ENCODE measurements around the gene MMP1. TPM values are rescaled to one million over a fixed set of nuclear protein-coding genes. Genes with fewer than 3 reads are reported as not detected.
"Not testable (repeated sequence)": the region's sequence is repeated elsewhere in the genome, so short reads cannot be mapped to it uniquely, and the experiment has no call there.

MMP1 gene
- total and polyA plus RNA-seq, 4 donors: 0.10 to 0.52 TPM; not detected in 2

- Histone ChIP-seq H3K27me3 (ENCODE audit: control insufficient read depth in 1 of 2, insufficient read depth in 2 of 2, low read length in 1 of 2) (peaks cover 0 to 2% of the 10 kb centered on the region in 2 donors), H3K4me3 (ENCODE audit: low read length in 2 of 2) (no peak overlapping the region), H3K36me3 (ENCODE audit: control insufficient read depth in 1 of 2, insufficient read depth in 2 of 2, low read length in 1 of 2) (no peaks in the 10 kb centered on the region), H3K4me1 (ENCODE audit: control insufficient read depth in 1 of 2, insufficient read depth in 2 of 2, low read length in 2 of 2) (no peaks in the 10 kb centered on the region), H3K27ac (ENCODE audit: low read depth in 1 of 2, low read length in 2 of 2) (no peak overlapping the region), H3K9me3 (ENCODE audit: control insufficient read depth, low read length) (no peaks in the 10 kb centered on the region)
- ATAC-seq (ENCODE audit: low FRiP score) (no peak), DNase-seq (no peak)
- intact Hi-C loops (cut with DNase I): no loop called here
- 46 to 53% methylated on average over 4 of the region's 4 CpGs for WGBS, 2 donors
These were observed 37.5 kb downstream of the MMP1 start for GRCh38 chr11:102760344-102761035.

GRCh38 chr11:102757823-102758549 lies 40.0 kb downstream of the MMP1 start:
- 44 to 65% methylated on average over 2 of the region's 2 CpGs for WGBS, 2 donors
- intact Hi-C loops (cut with DNase I): no loop called here

GRCh38 chr11:102753267-102753666 lies 44.7 kb downstream of the MMP1 start:
- H3K36me3 ChIP-seq (ENCODE audit: control insufficient read depth in 1 of 2, insufficient read depth in 2 of 2, low read length in 1 of 2): no peaks in the 10 kb centered on the region
- no peaks in the 10 kb centered on the region for H3K27me3 ChIP-seq (ENCODE audit: control insufficient read depth in 1 of 2, insufficient read depth in 2 of 2, low read length in 1 of 2)
- no peak for ATAC-seq (ENCODE audit: low FRiP score)
- H3K4me1 ChIP-seq (ENCODE audit: control insufficient read depth in 1 of 2, insufficient read depth in 2 of 2, low read length in 2 of 2): no peaks in the 10 kb centered on the region
- DNase-seq: no peak
- 95 to 96% methylated on average over 1 of the region's 1 CpG for WGBS, 2 donors
- intact Hi-C loops (cut with DNase I): no loop called here
- peaks cover 1% of the 10 kb centered on the region for H3K9me3 ChIP-seq (ENCODE audit: control insufficient read depth, low read length)
- no peak overlapping the region for H3K4me3 ChIP-seq (ENCODE audit: low read length in 2 of 2)
- no peak overlapping the region for H3K27ac ChIP-seq (ENCODE audit: low read depth in 1 of 2, low read length in 2 of 2)

More at GRCh38 chr11:102757823-102758549, 40.0 kb downstream of the MMP1 start:
- Histone ChIP-seq H3K4me3 (ENCODE audit: low read length in 2 of 2) (no peak overlapping the region), H3K27ac (ENCODE audit: low read depth in 1 of 2, low read length in 2 of 2) (no peak overlapping the region), H3K9me3 (ENCODE audit: control insufficient read depth, low read length) (no peaks in the 10 kb centered on the region), H3K36me3 (ENCODE audit: control insufficient read depth in 1 of 2, insufficient read depth in 2 of 2, low read length in 1 of 2) (no peaks in the 10 kb centered on the region), H3K27me3 (ENCODE audit: control insufficient read depth in 1 of 2, insufficient read depth in 2 of 2, low read length in 1 of 2) (peaks cover 0 to 2% of the 10 kb centered on the region in 2 donors), H3K4me1 (ENCODE audit: control insufficient read depth in 1 of 2, insufficient read depth in 2 of 2, low read length in 2 of 2) (no peaks in the 10 kb centered on the region)
- no peak for ATAC-seq (ENCODE audit: low FRiP score)
- DNase-seq: no peak

- H3K4me3 ChIP-seq (ENCODE audit: low read length in 2 of 2): no peak overlapping the region
- no peak for DNase-seq
- no peaks in the 10 kb centered on the region for H3K27me3 ChIP-seq (ENCODE audit: control insufficient read depth in 1 of 2, insufficient read depth in 2 of 2, low read length in 1 of 2)
- H3K36me3 ChIP-seq (ENCODE audit: control insufficient read depth in 1 of 2, insufficient read depth in 2 of 2, low read length in 1 of 2): no peaks in the 10 kb centered on the region
- H3K9me3 ChIP-seq (ENCODE audit: control insufficient read depth, low read length): peaks cover 1% of the 10 kb centered on the region
- H3K27ac ChIP-seq (ENCODE audit: low read depth in 1 of 2, low read length in 2 of 2): no peak overlapping the region
- no peak for ATAC-seq (ENCODE audit: low FRiP score)
- intact Hi-C loops (cut with DNase I): no loop called here
- H3K4me1 ChIP-seq (ENCODE audit: control insufficient read depth in 1 of 2, insufficient read depth in 2 of 2, low read length in 2 of 2): no peaks in the 10 kb centered on the region
These were observed 46.3 kb downstream of the MMP1 start for GRCh38 chr11:102751673-102752072.

- DNase-seq (no peak), ATAC-seq (ENCODE audit: low FRiP score) (no peak)
- Histone ChIP-seq H3K4me1 (ENCODE audit: control insufficient read depth in 1 of 2, insufficient read depth in 2 of 2, low read length in 2 of 2) (no peaks in the 10 kb centered on the region), H3K4me3 (ENCODE audit: low read length in 2 of 2) (no peak overlapping the region), H3K27me3 (ENCODE audit: control insufficient read depth in 1 of 2, insufficient read depth in 2 of 2, low read length in 1 of 2) (no peaks in the 10 kb centered on the region), H3K9me3 (ENCODE audit: control insufficient read depth, low read length) (peaks cover 1% of the 10 kb centered on the region), H3K36me3 (ENCODE audit: control insufficient read depth in 1 of 2, insufficient read depth in 2 of 2, low read length in 1 of 2) (no peaks in the 10 kb centered on the region), H3K27ac (ENCODE audit: low read depth in 1 of 2, low read length in 2 of 2) (no peak overlapping the region)
- intact Hi-C loops (cut with DNase I): no loop called here
These were observed 48.7 kb downstream of the MMP1 start for GRCh38 chr11:102749101-102749722.

- H3K9me3 ChIP-seq (ENCODE audit: control insufficient read depth, low read length); intact Hi-C loops (cut with DNase I); DNase-seq; H3K4me1 ChIP-seq (ENCODE audit: control insufficient read depth in 1 of 2, insufficient read depth in 2 of 2, low read length in 2 of 2); H3K27me3 ChIP-seq (ENCODE audit: control insufficient read depth in 1 of 2, insufficient read depth in 2 of 2, low read length in 1 of 2); H3K4me3 ChIP-seq (ENCODE audit: low read length in 2 of 2); ATAC-seq (ENCODE audit: low FRiP score); H3K27ac ChIP-seq (ENCODE audit: low read depth in 1 of 2, low read length in 2 of 2); H3K36me3 ChIP-seq (ENCODE audit: control insufficient read depth in 1 of 2, insufficient read depth in 2 of 2, low read length in 1 of 2): not testable (repeated sequence)
- WGBS, 2 donors: 78 to 83% methylated on average over 30 to 32 of the region's 32 CpGs
These were observed 51.0 kb downstream of the MMP1 start for GRCh38 chr11:102746746-102747578.

Other genes starting within 250 kb of the MMP1 start
- gene MMP20, start 172.8 kb downstream of the MMP1 start, total RNA-seq: not detected
- not detected for gene MMP20, start 172.8 kb downstream of the MMP1 start, polyA plus RNA-seq
- gene MMP27, start 92.4 kb downstream of the MMP1 start, total RNA-seq: not detected
- gene MMP27, start 92.4 kb downstream of the MMP1 start, polyA plus RNA-seq: under 1 TPM in 1 of 2 donors, not detected in 1; 0.50 TPM
- gene MMP8, start 73.2 kb downstream of the MMP1 start, total RNA-seq: under 1 TPM; 0.42 to 0.60 TPM
- gene MMP8, start 73.2 kb downstream of the MMP1 start, polyA plus RNA-seq: under 1 TPM in 1 of 2 donors, not detected in 1; 0.03 TPM
- gene MMP10, start 17.5 kb downstream of the MMP1 start, total RNA-seq: not detected
- under 1 TPM in 1 of 2 donors, not detected in 1; 0.38 TPM for gene MMP10, start 17.5 kb downstream of the MMP1 start, polyA plus RNA-seq
- gene MMP3, start 45.4 kb upstream of the MMP1 start, total RNA-seq: 1 to 10 TPM; 1.1 to 1.4 TPM
- not detected for gene MMP3, start 45.4 kb upstream of the MMP1 start, polyA plus RNA-seq
- 1 to 10 TPM in 1 of 2 donors, under 1 TPM in 1; 0.23 to 1.4 TPM for gene MMP12, start 76.8 kb upstream of the MMP1 start, total RNA-seq
- under 1 TPM in 1 of 2 donors, not detected in 1; 0.75 TPM for gene MMP12, start 76.8 kb upstream of the MMP1 start, polyA plus RNA-seq
- gene MMP13, start 157.6 kb upstream of the MMP1 start, total RNA-seq: not detected
- under 1 TPM in 1 of 2 donors, not detected in 1; 0.05 TPM for gene MMP13, start 157.6 kb upstream of the MMP1 start, polyA plus RNA-seq

All from aorta (tissue), 5 donors.